Head of caudate nucleus (tissue), 42 donors: ENCODE measurements around the gene CDC42SE1.

Source experiments
- DNase-seq, 42 donors: peaks; one replicate each; pipeline versions ENCODE4 v3.0.0 to v3.0.0-alpha.2; 2020 to 2021; ENCODE audit warnings: mixed read lengths in 7 of 42
- intact Hi-C: fragments of 100-400 bp; cut with DNase I; formaldehyde crosslinking; loops from one replicate; pipeline ENCODE4 v1.15.0; 2022

Gene CDC42SE1

GRCh38 chr1:151011154-151011850 lies 48.1 kb downstream of the CDC42SE1 start:
- DNase-seq, result no peak
- intact Hi-C loops, result no loop called here

- no peak for DNase-seq
- intact Hi-C loops, result no loop called here
Observed at GRCh38 chr1:151010346-151010726, 49.1 kb downstream of the CDC42SE1 start.

- intact Hi-C loops, result no loop called here
- DNase-seq, result no peak
Observed at GRCh38 chr1:151009674-151010345, 49.6 kb downstream of the CDC42SE1 start.

GRCh38 chr1:151009206-151009587 lies 50.2 kb downstream of the CDC42SE1 start:
- intact Hi-C loops, result no loop called here
- DNase-seq, result no peak

GRCh38 chr1:151008244-151009205 lies 50.9 kb downstream of the CDC42SE1 start, which contains the start of gene PRUNE1:
Gene PRUNE1 (plus strand): TSS chr1:151008449. CDS start chr1:151008633, 184 bp downstream.
- peak; percentile 90 to 98 (median 97) for DNase-seq
- intact Hi-C loops, result no loop called here

- DNase-seq, result no peak
- intact Hi-C loops, result no loop called here
Observed at GRCh38 chr1:151007853-151008243, 51.6 kb downstream of the CDC42SE1 start.

GRCh38 chr1:151006327-151007052 lies 52.9 kb downstream of the CDC42SE1 start, which contains the start of gene MINDY1:
Gene MINDY1 (minus strand): TSS chr1:151006902. CDS start chr1:151002617, 4,285 bp downstream.
- intact Hi-C loops, result no loop called here
- peak; percentile 60 to 93 (median 82) for DNase-seq

GRCh38 chr1:151005729-151006319 lies 53.6 kb downstream of the CDC42SE1 start:
- intact Hi-C loops, result no loop called here
- no peak for DNase-seq

- no peak for DNase-seq
- intact Hi-C loops, result no loop called here
Observed at GRCh38 chr1:151003180-151003579, 56.2 kb downstream of the CDC42SE1 start.

- intact Hi-C loops, result no loop called here
Observed at GRCh38 chr1:151002611-151003010, 56.8 kb downstream of the CDC42SE1 start.

GRCh38 chr1:151002051-151002450 lies 57.4 kb downstream of the CDC42SE1 start:
- DNase-seq, result no peak
- intact Hi-C loops, result no loop called here

More at GRCh38 chr1:151002611-151003010, 56.8 kb downstream of the CDC42SE1 start:
- no peak for DNase-seq

- DNase-seq, result no peak
- intact Hi-C loops, result no loop called here
Observed at GRCh38 chr1:151001602-151002001, 57.8 kb downstream of the CDC42SE1 start.
